Measurements from ENCODE around the gene ATP11C. TPM values are rescaled to one million over a fixed set of nuclear protein-coding genes. Genes with fewer than 3 reads are reported as not detected.
"Not testable (repeated sequence)": the region's sequence is repeated elsewhere in the genome, so short reads cannot be mapped to it uniquely, and the experiment has no call there.

ATP11C gene
- total RNA-seq: 10 to 100 TPM; 16.7 to 20.4 TPM

- Mint-ChIP-seq H3K36me3 (peaks cover 3% of the 10 kb centered on the region), H3K4me3 (peak within 1 kb of the TSS; percentile 90), H3K4me1 (peaks cover 12% of the 10 kb centered on the region), H3K27me3 (no peaks in the 10 kb centered on the region), H3K27ac (peak within 1 kb of the TSS; percentile 98), H3K9me3 (no peaks in the 10 kb centered on the region)
- DNase-seq (peak; percentile 79), ATAC-seq (ENCODE audit: low read depth) (peak; percentile 77)
- POLR2A ChIA-PET: no interaction called here
Observed at GRCh38 chrX:139932901-139933796, at the start of gene ATP11C. Gene ATP11C (minus strand): TSS chrX:139933053. CDS start chrX:139932042, 1,011 bp downstream.

GRCh38 chrX:139974471-139974870, 41.6 kb upstream of the ATP11C start:
- ATAC-seq (ENCODE audit: low read depth) (no peak), DNase-seq (no peak)
- POLR2A ChIA-PET: no interaction called here
- H3K27me3 Mint-ChIP-seq: peaks cover 6% of the 10 kb centered on the region
- H3K36me3 Mint-ChIP-seq: no peaks in the 10 kb centered on the region
- no peaks in the 10 kb centered on the region for H3K4me1 Mint-ChIP-seq
- no peak overlapping the region for H3K4me3 Mint-ChIP-seq
- no peak overlapping the region for H3K27ac Mint-ChIP-seq
- no peaks in the 10 kb centered on the region for H3K9me3 Mint-ChIP-seq

- H3K27ac Mint-ChIP-seq: no peak overlapping the region
- H3K4me3 Mint-ChIP-seq: no peak overlapping the region
- peaks cover 6% of the 10 kb centered on the region for H3K27me3 Mint-ChIP-seq
- no peaks in the 10 kb centered on the region for H3K4me1 Mint-ChIP-seq
- DNase-seq (no peak), ATAC-seq (ENCODE audit: low read depth) (no peak)
- H3K36me3 Mint-ChIP-seq: no peaks in the 10 kb centered on the region
- H3K9me3 Mint-ChIP-seq: no peaks in the 10 kb centered on the region
- POLR2A ChIA-PET: no interaction called here
Observed at GRCh38 chrX:139972629-139973624, 40.1 kb upstream of the ATP11C start.

GRCh38 chrX:139972113-139972512, 39.3 kb upstream of the ATP11C start:
- Mint-ChIP-seq H3K27ac (no peak overlapping the region), H3K36me3 (no peaks in the 10 kb centered on the region), H3K4me1 (no peaks in the 10 kb centered on the region), H3K27me3 (peaks cover 6% of the 10 kb centered on the region), H3K4me3 (no peak overlapping the region), H3K9me3 (no peaks in the 10 kb centered on the region)
- DNase-seq (no peak), ATAC-seq (ENCODE audit: low read depth) (no peak)
- POLR2A ChIA-PET: no interaction called here

- Mint-ChIP-seq H3K27me3 (peaks cover 6% of the 10 kb centered on the region), H3K9me3 (no peaks in the 10 kb centered on the region), H3K4me1 (no peaks in the 10 kb centered on the region)
Observed at GRCh38 chrX:139971394-139971749, 38.5 kb upstream of the ATP11C start.

GRCh38 chrX:139969286-139969685, 36.4 kb upstream of the ATP11C start:
- Mint-ChIP-seq H3K36me3 (no peaks in the 10 kb centered on the region), H3K4me3 (no peak overlapping the region), H3K27me3 (peaks cover 6% of the 10 kb centered on the region), H3K4me1 (no peaks in the 10 kb centered on the region), H3K9me3 (no peaks in the 10 kb centered on the region), H3K27ac (no peak overlapping the region)
- DNase-seq (no peak), ATAC-seq (ENCODE audit: low read depth) (no peak)
- POLR2A ChIA-PET: no interaction called here

More at GRCh38 chrX:139971394-139971749, 38.5 kb upstream of the ATP11C start:
- no peak overlapping the region for H3K27ac Mint-ChIP-seq
- POLR2A ChIA-PET: no interaction called here
- ATAC-seq (ENCODE audit: low read depth) (no peak), DNase-seq (no peak)
- no peak overlapping the region for H3K4me3 Mint-ChIP-seq
- no peaks in the 10 kb centered on the region for H3K36me3 Mint-ChIP-seq

- Mint-ChIP-seq H3K4me1 (no peaks in the 10 kb centered on the region), H3K36me3 (no peaks in the 10 kb centered on the region), H3K27me3 (peaks cover 6% of the 10 kb centered on the region), H3K27ac (no peak overlapping the region), H3K4me3 (no peak overlapping the region), H3K9me3 (no peaks in the 10 kb centered on the region)
- ATAC-seq (ENCODE audit: low read depth) (no peak), DNase-seq (no peak)
- POLR2A ChIA-PET: no interaction called here
Observed at GRCh38 chrX:139967750-139968149, 34.9 kb upstream of the ATP11C start.

- ATAC-seq (ENCODE audit: low read depth) (no peak), DNase-seq (no peak)
- Mint-ChIP-seq H3K27ac (no peak overlapping the region), H3K4me1 (no peaks in the 10 kb centered on the region), H3K27me3 (peaks cover 6% of the 10 kb centered on the region), H3K9me3 (no peaks in the 10 kb centered on the region), H3K36me3 (no peaks in the 10 kb centered on the region), H3K4me3 (no peak overlapping the region)
- POLR2A ChIA-PET: no interaction called here
Observed at GRCh38 chrX:139967300-139967699, 34.4 kb upstream of the ATP11C start.

- POLR2A ChIA-PET; H3K9me3 Mint-ChIP-seq; H3K4me1 Mint-ChIP-seq; ATAC-seq (ENCODE audit: low read depth); H3K27ac Mint-ChIP-seq; H3K36me3 Mint-ChIP-seq; DNase-seq; H3K4me3 Mint-ChIP-seq; H3K27me3 Mint-ChIP-seq: not testable (repeated sequence)
Observed at GRCh38 chrX:139966159-139966558, 33.3 kb upstream of the ATP11C start.

- no peaks in the 10 kb centered on the region for H3K4me1 Mint-ChIP-seq
- no peak within 1 kb of the TSS for H3K4me3 Mint-ChIP-seq
- POLR2A ChIA-PET: no interaction called here
- no peaks in the 10 kb centered on the region for H3K36me3 Mint-ChIP-seq
- DNase-seq (no peak), ATAC-seq (ENCODE audit: low read depth) (no peak)
- H3K9me3 Mint-ChIP-seq: no peaks in the 10 kb centered on the region
- H3K27ac Mint-ChIP-seq: no peak within 1 kb of the TSS
- peaks cover 2% of the 10 kb centered on the region for H3K27me3 Mint-ChIP-seq
Observed at GRCh38 chrX:139965421-139965820, 32.6 kb upstream of the ATP11C start, which contains the start of gene CXorf66. Gene CXorf66 (minus strand): TSS chrX:139965521. CDS start chrX:139965496, 25 bp downstream.

- H3K36me3 Mint-ChIP-seq; H3K4me3 Mint-ChIP-seq; ATAC-seq (ENCODE audit: low read depth); DNase-seq; POLR2A ChIA-PET; H3K9me3 Mint-ChIP-seq; H3K27ac Mint-ChIP-seq; H3K4me1 Mint-ChIP-seq; H3K27me3 Mint-ChIP-seq: not testable (repeated sequence)
Observed at GRCh38 chrX:139961091-139961490, 28.2 kb upstream of the ATP11C start.

GRCh38 chrX:139949703-139950102, 16.9 kb upstream of the ATP11C start:
- Mint-ChIP-seq H3K9me3 (no peaks in the 10 kb centered on the region), H3K27ac (no peak overlapping the region), H3K27me3 (peaks cover 2% of the 10 kb centered on the region), H3K4me3 (no peak overlapping the region), H3K4me1 (no peaks in the 10 kb centered on the region), H3K36me3 (no peaks in the 10 kb centered on the region)
- DNase-seq (no peak), ATAC-seq (ENCODE audit: low read depth) (no peak)
- POLR2A ChIA-PET: no interaction called here

GRCh38 chrX:139945075-139945474, 12.2 kb upstream of the ATP11C start:
- no peak for DNase-seq
- POLR2A ChIA-PET: no interaction called here
- H3K4me1 Mint-ChIP-seq: no peaks in the 10 kb centered on the region
- no peak for ATAC-seq (ENCODE audit: low read depth)
- no peak overlapping the region for H3K4me3 Mint-ChIP-seq
- H3K27me3 Mint-ChIP-seq: peaks cover 2% of the 10 kb centered on the region
- H3K27ac Mint-ChIP-seq: no peak overlapping the region
- no peaks in the 10 kb centered on the region for H3K9me3 Mint-ChIP-seq
- H3K36me3 Mint-ChIP-seq: no peaks in the 10 kb centered on the region
